Ishikawa (cell line): ENCODE data around the gene LILRA1.

Source experiments
- CEBPB ChIP-seq: IDR thresholded peaks from 2 replicates; pipeline ENCODE4 v1.6.1; 2012
- CREB1 ChIP-seq: IDR thresholded peaks from 2 replicates; pipeline ENCODE4 v1.6.1; 2012; ENCODE audit warnings: low read depth
- EGR1 ChIP-seq: IDR thresholded peaks from 2 replicates; pipeline ENCODE4 v1.6.1; 2012
- EP300 ChIP-seq: IDR thresholded peaks from 2 replicates; pipeline ENCODE4 v1.6.1; 2012; ENCODE audit warnings: borderline replicate concordance
- FOXM1 ChIP-seq: IDR thresholded peaks from 2 replicates; pipeline ENCODE4 v1.6.1; 2012; ENCODE audit warnings: low read depth, borderline replicate concordance
- RAD21 ChIP-seq: IDR thresholded peaks from 2 replicates; pipeline ENCODE4 v1.6.1; 2012; ENCODE audit warnings: low read depth
- TAF1 ChIP-seq: IDR thresholded peaks from 2 replicates; pipeline ENCODE4 v1.6.1; 2012; ENCODE audit warnings: low read depth, mild to moderate bottlenecking
- TEAD4 ChIP-seq: IDR thresholded peaks from 2 replicates; pipeline ENCODE4 v1.6.1; 2012
- YY1 ChIP-seq: IDR thresholded peaks from 2 replicates; pipeline ENCODE4 v1.6.1; 2012; ENCODE audit warnings: low read depth
- ZBTB7A ChIP-seq: IDR thresholded peaks from 2 replicates; pipeline ENCODE4 v1.6.1; 2012; ENCODE audit warnings: low read depth
- TF ChIP-seq, protein P1 (sequence below): IDR thresholded peaks from 2 replicates; pipeline ENCODE4 v1.6.1; 2012
- TF ChIP-seq, protein P2 (sequence below): IDR thresholded peaks from 2 replicates; pipeline ENCODE4 v1.6.1; 2012
- TF ChIP-seq, protein P3 (sequence below): IDR thresholded peaks from 2 replicates; pipeline ENCODE4 v1.6.1; 2012; ENCODE audit warnings: low read depth, mild to moderate bottlenecking

GRCh38 chr19:54561840-54562239, 31.6 kb upstream of the LILRA1 start:
- TF ChIP-seq YY1: no peak
- TF ChIP-seq, protein P1, sequence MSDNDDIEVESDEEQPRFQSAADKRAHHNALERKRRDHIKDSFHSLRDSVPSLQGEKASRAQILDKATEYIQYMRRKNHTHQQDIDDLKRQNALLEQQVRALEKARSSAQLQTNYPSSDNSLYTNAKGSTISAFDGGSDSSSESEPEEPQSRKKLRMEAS: no peak
- TF ChIP-seq, protein P2, sequence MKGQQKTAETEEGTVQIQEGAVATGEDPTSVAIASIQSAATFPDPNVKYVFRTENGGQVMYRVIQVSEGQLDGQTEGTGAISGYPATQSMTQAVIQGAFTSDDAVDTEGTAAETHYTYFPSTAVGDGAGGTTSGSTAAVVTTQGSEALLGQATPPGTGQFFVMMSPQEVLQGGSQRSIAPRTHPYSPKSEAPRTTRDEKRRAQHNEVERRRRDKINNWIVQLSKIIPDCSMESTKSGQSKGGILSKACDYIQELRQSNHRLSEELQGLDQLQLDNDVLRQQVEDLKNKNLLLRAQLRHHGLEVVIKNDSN: no peak
- TF ChIP-seq EP300: no peak
- TF ChIP-seq ZBTB7A: no peak
- no peak for TF ChIP-seq CREB1
- TF ChIP-seq RAD21: no peak
- no peak for TF ChIP-seq FOXM1
- TF ChIP-seq, protein P3, sequence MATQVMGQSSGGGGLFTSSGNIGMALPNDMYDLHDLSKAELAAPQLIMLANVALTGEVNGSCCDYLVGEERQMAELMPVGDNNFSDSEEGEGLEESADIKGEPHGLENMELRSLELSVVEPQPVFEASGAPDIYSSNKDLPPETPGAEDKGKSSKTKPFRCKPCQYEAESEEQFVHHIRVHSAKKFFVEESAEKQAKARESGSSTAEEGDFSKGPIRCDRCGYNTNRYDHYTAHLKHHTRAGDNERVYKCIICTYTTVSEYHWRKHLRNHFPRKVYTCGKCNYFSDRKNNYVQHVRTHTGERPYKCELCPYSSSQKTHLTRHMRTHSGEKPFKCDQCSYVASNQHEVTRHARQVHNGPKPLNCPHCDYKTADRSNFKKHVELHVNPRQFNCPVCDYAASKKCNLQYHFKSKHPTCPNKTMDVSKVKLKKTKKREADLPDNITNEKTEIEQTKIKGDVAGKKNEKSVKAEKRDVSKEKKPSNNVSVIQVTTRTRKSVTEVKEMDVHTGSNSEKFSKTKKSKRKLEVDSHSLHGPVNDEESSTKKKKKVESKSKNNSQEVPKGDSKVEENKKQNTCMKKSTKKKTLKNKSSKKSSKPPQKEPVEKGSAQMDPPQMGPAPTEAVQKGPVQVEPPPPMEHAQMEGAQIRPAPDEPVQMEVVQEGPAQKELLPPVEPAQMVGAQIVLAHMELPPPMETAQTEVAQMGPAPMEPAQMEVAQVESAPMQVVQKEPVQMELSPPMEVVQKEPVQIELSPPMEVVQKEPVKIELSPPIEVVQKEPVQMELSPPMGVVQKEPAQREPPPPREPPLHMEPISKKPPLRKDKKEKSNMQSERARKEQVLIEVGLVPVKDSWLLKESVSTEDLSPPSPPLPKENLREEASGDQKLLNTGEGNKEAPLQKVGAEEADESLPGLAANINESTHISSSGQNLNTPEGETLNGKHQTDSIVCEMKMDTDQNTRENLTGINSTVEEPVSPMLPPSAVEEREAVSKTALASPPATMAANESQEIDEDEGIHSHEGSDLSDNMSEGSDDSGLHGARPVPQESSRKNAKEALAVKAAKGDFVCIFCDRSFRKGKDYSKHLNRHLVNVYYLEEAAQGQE: no peak
- no peak for TF ChIP-seq CEBPB
- TF ChIP-seq TAF1: no peak
- no peak for TF ChIP-seq TEAD4
- no peak for TF ChIP-seq EGR1
